ENCODE measurements around the gene RAP1GAP2.

The RAP1GAP2 gene

GRCh38 chr17:2798678-2799077, 2.4 kb downstream of the RAP1GAP2 start:
- no peak overlapping the region for H3K27ac ChIP-seq
- TF ChIP-seq ZFX (IDR thresholded peaks at IDR 0.05): no peak
- TF ChIP-seq, protein P1, sequence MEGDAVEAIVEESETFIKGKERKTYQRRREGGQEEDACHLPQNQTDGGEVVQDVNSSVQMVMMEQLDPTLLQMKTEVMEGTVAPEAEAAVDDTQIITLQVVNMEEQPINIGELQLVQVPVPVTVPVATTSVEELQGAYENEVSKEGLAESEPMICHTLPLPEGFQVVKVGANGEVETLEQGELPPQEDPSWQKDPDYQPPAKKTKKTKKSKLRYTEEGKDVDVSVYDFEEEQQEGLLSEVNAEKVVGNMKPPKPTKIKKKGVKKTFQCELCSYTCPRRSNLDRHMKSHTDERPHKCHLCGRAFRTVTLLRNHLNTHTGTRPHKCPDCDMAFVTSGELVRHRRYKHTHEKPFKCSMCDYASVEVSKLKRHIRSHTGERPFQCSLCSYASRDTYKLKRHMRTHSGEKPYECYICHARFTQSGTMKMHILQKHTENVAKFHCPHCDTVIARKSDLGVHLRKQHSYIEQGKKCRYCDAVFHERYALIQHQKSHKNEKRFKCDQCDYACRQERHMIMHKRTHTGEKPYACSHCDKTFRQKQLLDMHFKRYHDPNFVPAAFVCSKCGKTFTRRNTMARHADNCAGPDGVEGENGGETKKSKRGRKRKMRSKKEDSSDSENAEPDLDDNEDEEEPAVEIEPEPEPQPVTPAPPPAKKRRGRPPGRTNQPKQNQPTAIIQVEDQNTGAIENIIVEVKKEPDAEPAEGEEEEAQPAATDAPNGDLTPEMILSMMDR (conservative IDR thresholded peaks at IDR 0.05): no peak

GRCh38 chr17:2799653-2800052, 3.4 kb downstream of the RAP1GAP2 start:
- TF ChIP-seq, protein P1 (conservative IDR thresholded peaks at IDR 0.05): no peak
- no peak for TF ChIP-seq ZFX (IDR thresholded peaks at IDR 0.05)
- H3K27ac ChIP-seq: no peak overlapping the region

DNA sequence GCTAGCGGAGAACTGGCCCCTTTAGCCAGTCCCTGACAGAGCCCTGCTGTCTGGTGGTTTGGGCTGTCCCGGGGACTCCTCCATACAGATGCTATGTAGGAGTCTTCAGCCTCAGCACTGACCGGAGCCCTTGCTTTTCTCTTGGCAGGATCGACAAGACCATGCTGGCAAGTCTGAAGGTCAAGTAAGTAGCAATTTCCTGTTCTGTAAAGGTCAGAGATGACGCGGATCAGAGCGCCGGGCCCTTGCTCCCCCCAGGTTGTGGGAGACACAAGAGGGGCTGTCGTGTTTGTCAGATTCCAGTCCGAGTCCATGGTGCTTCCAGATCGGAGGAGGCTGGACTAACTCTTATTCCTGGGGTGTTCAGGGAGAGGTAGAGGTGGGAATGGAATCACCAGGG, 4.1 kb downstream of the RAP1GAP2 start:
- TF ChIP-seq ZFX (IDR thresholded peaks at IDR 0.05): no peak
- TF ChIP-seq, protein P1 (conservative IDR thresholded peaks at IDR 0.05): no peak
- H3K27ac ChIP-seq: no peak overlapping the region

DNA sequence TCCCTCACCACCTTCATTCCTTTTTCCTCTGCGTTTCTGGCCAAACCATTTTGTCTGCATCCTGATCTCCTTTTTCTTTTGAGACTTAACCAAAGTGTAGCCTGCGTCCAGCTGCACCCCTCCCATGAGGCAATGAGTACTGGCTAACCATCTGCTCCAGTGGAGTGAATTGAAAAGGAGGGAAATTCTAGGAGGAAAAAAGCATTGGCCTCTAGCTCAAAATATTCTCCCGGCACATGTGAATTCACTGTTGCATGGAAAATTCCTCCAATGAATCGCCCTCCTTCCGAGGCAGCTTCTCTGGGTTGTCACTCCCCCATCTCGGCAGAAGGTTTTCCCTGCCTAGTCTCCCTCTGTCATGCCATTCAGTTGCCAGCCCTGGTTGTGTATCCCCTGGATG, 5.6 kb downstream of the RAP1GAP2 start:
- TF ChIP-seq ZFX (IDR thresholded peaks at IDR 0.05): no peak
- TF ChIP-seq, protein P1 (conservative IDR thresholded peaks at IDR 0.05): no peak
- H3K27ac ChIP-seq: no peak overlapping the region

DNA sequence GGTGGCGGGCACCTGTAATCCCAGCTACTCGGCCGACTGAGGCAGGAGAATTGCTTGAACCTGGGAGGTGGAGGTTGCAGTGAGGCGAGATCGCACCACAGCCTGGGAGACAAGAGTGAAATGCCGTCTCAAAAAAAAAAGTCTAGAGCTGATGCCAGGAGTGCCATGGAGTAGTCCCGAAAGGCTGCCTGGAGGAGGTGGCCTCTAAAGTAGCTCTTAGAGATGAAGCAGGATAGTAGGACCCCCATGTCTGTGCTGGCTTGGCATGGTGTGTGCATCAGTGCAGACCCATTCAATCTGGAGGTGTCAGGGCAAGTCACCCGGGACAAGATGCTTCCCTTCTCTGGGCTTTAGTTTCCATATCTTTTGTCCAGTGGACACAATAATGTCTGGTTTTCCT, 6.3 kb downstream of the RAP1GAP2 start:
- TF ChIP-seq, protein P1 (conservative IDR thresholded peaks at IDR 0.05): no peak
- TF ChIP-seq ZFX (IDR thresholded peaks at IDR 0.05): no peak
- H3K27ac ChIP-seq: no peak overlapping the region

- TF ChIP-seq, protein P1 (conservative IDR thresholded peaks at IDR 0.05): no peak
- no peak for TF ChIP-seq ZFX (IDR thresholded peaks at IDR 0.05)
- no peak overlapping the region for H3K27ac ChIP-seq
These were observed 7.1 kb downstream of the RAP1GAP2 start for GRCh38 chr17:2803386-2803785.

DNA sequence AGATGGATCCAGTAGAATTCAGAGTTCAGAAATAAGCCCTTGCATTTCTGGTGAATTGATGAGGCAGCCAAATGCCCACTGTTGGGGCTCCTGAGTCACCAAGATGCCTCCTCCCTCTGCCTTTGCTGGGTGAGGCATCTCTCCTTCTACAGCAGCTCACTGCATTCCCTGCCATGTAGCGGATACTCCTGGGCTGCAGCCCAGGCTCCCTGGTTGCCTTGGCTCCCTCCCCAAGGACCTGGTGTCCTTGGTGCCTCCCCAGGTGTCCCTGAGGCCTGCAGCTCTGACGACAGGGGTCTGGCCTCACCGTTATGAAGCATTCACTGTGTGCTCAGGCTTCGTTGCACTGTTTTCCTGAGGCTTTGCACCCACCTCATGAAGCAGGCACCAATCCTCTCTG, 7.7 kb downstream of the RAP1GAP2 start:
- H3K27ac ChIP-seq: no peak overlapping the region
- TF ChIP-seq ZFX (IDR thresholded peaks at IDR 0.05): no peak
- TF ChIP-seq, protein P1 (conservative IDR thresholded peaks at IDR 0.05): no peak

All from C4-2B (cell line).